Osteoblast (primary cell): ENCODE results near the gene GABBR2. TPM values are rescaled to one million over a fixed set of nuclear protein-coding genes. Genes with fewer than 3 reads are reported as not detected.

Experiments used
- DNase-seq: peaks from one replicate; pipeline ENCODE4 v3.0.0; 2011; ENCODE audit warnings: low spot score, mixed read lengths; ENCODE audit not compliant: insufficient read length; ENCODE audit errors: missing footprints
- H2AFZ ChIP-seq: 2 replicates; pipeline ENCODE4 v1.6.0; 2011; ENCODE audit warnings: mild to moderate bottlenecking, low read length
- H3K27ac ChIP-seq: 2 replicates; pipeline ENCODE4 v1.5.1; 2011; ENCODE audit warnings: mild to moderate bottlenecking, low read depth, low read length, moderate library complexity
- H3K27me3 ChIP-seq: 2 replicates; pipeline ENCODE4 v1.6.0; 2012; ENCODE audit warnings: mild to moderate bottlenecking, control low read depth, inconsistent platforms, low read length, moderate library complexity; ENCODE audit not compliant: insufficient read depth
- H3K36me3 ChIP-seq: 2 replicates; pipeline ENCODE4 v1.5.1; 2011; ENCODE audit warnings: mild to moderate bottlenecking, low read length, control low read depth, moderate library complexity; ENCODE audit not compliant: insufficient read depth
- H3K4me1 ChIP-seq: 2 replicates; pipeline ENCODE4 v1.5.1; 2011; ENCODE audit warnings: mild to moderate bottlenecking, low read length, control low read depth, moderate library complexity; ENCODE audit not compliant: insufficient read depth
- H3K4me2 ChIP-seq: 2 replicates; pipeline ENCODE4 v1.6.0; 2011; ENCODE audit warnings: mild to moderate bottlenecking, low read length; ENCODE audit not compliant: insufficient read depth
- H3K4me3 ChIP-seq: fragments of 200-600 bp; sonication (generic); 3 replicates; pipeline ENCODE4 v1.5.1; 2012; ENCODE audit warnings: mild to moderate bottlenecking, low read length, inconsistent platforms; ENCODE audit not compliant: insufficient read depth
- H3K79me2 ChIP-seq: 2 replicates; pipeline ENCODE4 v1.6.0; 2012; ENCODE audit warnings: mild to moderate bottlenecking, low read length, control low read depth, inconsistent platforms; ENCODE audit not compliant: insufficient read depth
- H3K9me3 ChIP-seq: 2 replicates; pipeline ENCODE4 v1.5.1; 2011; ENCODE audit warnings: low read depth, low read length, control low read depth
- H4K20me1 ChIP-seq: 2 replicates; pipeline ENCODE4 v1.6.0; 2012; ENCODE audit warnings: mild to moderate bottlenecking, low read length, control low read depth; ENCODE audit not compliant: insufficient read depth
- CTCF ChIP-seq: IDR thresholded peaks from 2 replicates; pipeline ENCODE4 v1.5.1; 2011; ENCODE audit warnings: mild to moderate bottlenecking, low read depth, low read length, moderate library complexity; ENCODE audit errors: extremely low read depth
- total RNA-seq: library from RNA; depleted of rRNA; stranded (reverse); fragments of >200 nt; gene quantifications from 2 replicates; pipeline ENCODE4 v1.2.3, GENCODE V29; 2012

GABBR2 gene
- total RNA-seq, 1 donor, result under 0.01 TPM

GRCh38 chr9:98570663-98571440 is 137.9 kb downstream of the GABBR2 start:
- Histone ChIP-seq H3K27me3 (peaks cover 12% of the 10 kb centered on the region), H2AFZ (no peak overlapping the region), H3K4me3 (no peak overlapping the region), H3K4me1 (peaks cover 4% of the 10 kb centered on the region), H3K4me2 (no peak overlapping the region), H4K20me1 (no peaks in the 10 kb centered on the region), H3K27ac (no peak overlapping the region), H3K9me3 (no peaks in the 10 kb centered on the region), H3K79me2 (no peaks in the 10 kb centered on the region), H3K36me3 (no peaks in the 10 kb centered on the region)
- TF ChIP-seq CTCF, result no peak
- DNase-seq, result no peak

DNA sequence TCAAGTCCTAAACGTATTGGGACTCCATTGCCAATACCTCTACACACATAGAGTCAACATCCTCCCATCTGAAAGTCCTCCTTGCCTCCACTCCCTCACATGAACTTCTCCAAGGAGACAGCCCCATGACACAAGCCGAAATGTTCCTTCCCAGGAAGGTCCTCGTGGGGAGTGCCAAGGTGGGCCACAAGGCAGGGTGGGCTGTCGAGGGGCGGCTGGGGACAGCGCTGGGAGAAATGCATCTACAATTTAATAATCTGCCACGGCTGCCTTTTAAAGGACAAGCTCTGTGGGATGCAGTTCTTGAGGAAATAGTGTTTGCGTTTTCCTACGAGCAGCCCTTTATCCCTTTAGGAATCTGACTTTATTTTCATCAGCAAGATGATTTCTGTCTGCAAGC is 138.7 kb downstream of the GABBR2 start:
- Histone ChIP-seq H2AFZ (no peak overlapping the region), H3K27ac (no peak overlapping the region), H3K27me3 (peaks cover 12% of the 10 kb centered on the region), H3K79me2 (no peaks in the 10 kb centered on the region), H3K9me3 (no peaks in the 10 kb centered on the region), H3K4me3 (no peak overlapping the region), H4K20me1 (no peaks in the 10 kb centered on the region), H3K36me3 (no peaks in the 10 kb centered on the region), H3K4me2 (no peak overlapping the region), H3K4me1 (no peaks in the 10 kb centered on the region)
- TF ChIP-seq CTCF, result no peak
- no peak for DNase-seq

- DNase-seq, result no peak
- Histone ChIP-seq H3K4me1 (no peaks in the 10 kb centered on the region), H3K27ac (no peak overlapping the region), H3K79me2 (no peaks in the 10 kb centered on the region), H4K20me1 (no peaks in the 10 kb centered on the region), H2AFZ (no peak overlapping the region), H3K4me3 (no peak overlapping the region), H3K9me3 (no peaks in the 10 kb centered on the region), H3K4me2 (no peak overlapping the region), H3K27me3 (peaks cover 12% of the 10 kb centered on the region), H3K36me3 (no peaks in the 10 kb centered on the region)
- no peak for TF ChIP-seq CTCF
Measured at GRCh38 chr9:98569491-98569890, 139.2 kb downstream of the GABBR2 start.

GRCh38 chr9:98568909-98569469 is 139.7 kb downstream of the GABBR2 start:
- no peak for DNase-seq
- no peaks in the 10 kb centered on the region for H3K36me3 ChIP-seq
- H3K4me1 ChIP-seq, result no peaks in the 10 kb centered on the region
- H2AFZ ChIP-seq, result no peak overlapping the region
- no peaks in the 10 kb centered on the region for H3K79me2 ChIP-seq
- H3K4me3 ChIP-seq, result no peak overlapping the region
- H3K27ac ChIP-seq, result no peak overlapping the region
- TF ChIP-seq CTCF, result no peak
- no peaks in the 10 kb centered on the region for H3K9me3 ChIP-seq
- no peak overlapping the region for H3K4me2 ChIP-seq
- peaks cover 12% of the 10 kb centered on the region for H3K27me3 ChIP-seq
- H4K20me1 ChIP-seq, result no peaks in the 10 kb centered on the region
